K562 (cell line): ENCODE data around the gene SERTAD2. TPM values are rescaled to one million over a fixed set of nuclear protein-coding genes. Genes with fewer than 3 reads are reported as not detected.
A peak's percentile ranks its signal among the peaks of the same experiment; 100 is the strongest.

ENCODE experiments used
- ARID2 ChIP-seq: fragments of 450-650 bp; IDR thresholded peaks from 2 replicates; pipeline ENCODE4 v1.6.1; 2017; ENCODE audit warnings: antibody characterized with exemption, mild to moderate bottlenecking
- CREM ChIP-seq: IDR thresholded peaks from 2 replicates; pipeline ENCODE4 v1.6.1; 2014; ENCODE audit warnings: antibody characterized with exemption, low read depth
- CSDE1 ChIP-seq, 2 experiments: fragments of 450-650 bp; IDR thresholded peaks; 2 replicates each; pipeline ENCODE4 v1.6.1; 2016; ENCODE audit warnings: mild to moderate bottlenecking in 1 of 2
- ESRRA ChIP-seq: fragments of 450-650 bp; IDR thresholded peaks from 2 replicates; pipeline ENCODE4 v1.6.1; 2014; ENCODE audit warnings: low read depth, mild to moderate bottlenecking, moderate library complexity, borderline replicate concordance
- IRF2 ChIP-seq: sonication (generic); formaldehyde crosslinking; IDR thresholded peaks from 2 replicates; pipeline ENCODE4 v1.8.1; 2022; ENCODE audit warnings: mild to moderate bottlenecking, missing genetic modification reagents
- KHSRP ChIP-seq: fragments of 450-650 bp; IDR thresholded peaks from 2 replicates; pipeline ENCODE4 v1.6.1; 2017
- NBN ChIP-seq: fragments of 450-650 bp; IDR thresholded peaks from 2 replicates; pipeline ENCODE4 v1.6.1; 2016; ENCODE audit warnings: low read depth, mild to moderate bottlenecking
- NR2F6 ChIP-seq: fragments of 450-650 bp; formaldehyde crosslinking; IDR thresholded peaks from 2 replicates; pipeline ENCODE4 v1.4.0; 2020; ENCODE audit warnings: mild to moderate bottlenecking
- PATZ1 ChIP-seq: fragments of 250-450 bp; sonication (Bioruptor Pico); IDR thresholded peaks from 2 replicates; pipeline ENCODE4 v1.5.0; 2020; ENCODE audit warnings: mild to moderate bottlenecking, borderline replicate concordance
- PPARD ChIP-seq: fragments of 250-450 bp; sonication (Bioruptor Pico); IDR thresholded peaks from 2 replicates; pipeline ENCODE4 v1.8.0; 2022; ENCODE audit warnings: inconsistent platforms, mild to moderate bottlenecking, moderate library complexity
- SMAD1 ChIP-seq: fragments of 150-350 bp; IDR thresholded peaks from 2 replicates; pipeline ENCODE4 v1.6.1; 2014; ENCODE audit warnings: low read length, low read depth; ENCODE audit not compliant: partially characterized antibody
- SMARCA4 ChIP-seq: fragments of 450-650 bp; IDR thresholded peaks from 2 replicates; pipeline ENCODE4 v1.6.1; 2016
- SMARCB1 ChIP-seq: IDR thresholded peaks from 2 replicates; pipeline ENCODE4 v1.6.1; 2011; ENCODE audit warnings: improper control_type of control experiment, low read depth; ENCODE audit not compliant: insufficient read length
- TEAD4 ChIP-seq, 2 experiments: sonication (generic) in 1 of 2; formaldehyde crosslinking in 1 of 2; IDR thresholded peaks; 2 replicates each; pipeline versions ENCODE4 v1.6.1 to v1.8.0; 2012 to 2022; ENCODE audit warnings: borderline replicate concordance in 1 of 2, inconsistent platforms in 1 of 2, low read length in 1 of 2, mild to moderate bottlenecking in 1 of 2, missing genetic modification reagents in 1 of 2
- TFAP4 ChIP-seq: sonication (generic); formaldehyde crosslinking; IDR thresholded peaks from 2 replicates; pipeline ENCODE4 v1.8.0; 2022; ENCODE audit warnings: missing genetic modification reagents, mild to moderate bottlenecking, moderate library complexity, borderline replicate concordance
- TRIM24 ChIP-seq, 2 experiments: fragments of 450-650 bp; IDR thresholded peaks; 2 replicates each; pipeline ENCODE4 v1.6.1; 2016
- VEZF1 ChIP-seq: fragments of 200-800 bp; sonication (Bioruptor generic); IDR thresholded peaks from 2 replicates; pipeline ENCODE4 v1.6.1; 2017; ENCODE audit warnings: missing genetic modification characterization, missing compliant biosample characterization
- YBX1 ChIP-seq: fragments of 450-650 bp; IDR thresholded peaks from 2 replicates; pipeline ENCODE4 v1.7.1; 2016; ENCODE audit warnings: mild to moderate bottlenecking
- ZNF274 ChIP-seq: IDR thresholded peaks from 2 replicates; pipeline ENCODE4 v1.6.1; 2011; ENCODE audit warnings: low read depth, mild to moderate bottlenecking, low read length, moderate library complexity, borderline replicate concordance
- ZNF384 ChIP-seq: IDR thresholded peaks from 2 replicates; pipeline ENCODE4 v1.6.1; 2012; ENCODE audit warnings: low read depth, low read length, improper control_type of control experiment
- ZNF518B ChIP-seq: fragments of 250-450 bp; sonication (Bioruptor Pico); IDR thresholded peaks from 2 replicates; pipeline ENCODE4 v1.5.0; 2021; ENCODE audit warnings: mild to moderate bottlenecking, moderate library complexity
- polyA plus RNA-seq, 8 experiments: library from polyadenylated mRNA; depleted of rRNA in 4 of 8; stranded (reverse) in 5 of 8; unstranded in 3 of 8; fragments of >200 nt; fragmentation: Nextera tagmentation in 2 of 8; fragmentation: Illumina TruSeq in 1 of 8; extraction: Ambion mirVana in 2 of 8; extraction: Trizol in 1 of 8; gene quantifications; 2 replicates each; pipeline versions ENCODE4 v1.2.1 to v1.2.3, GENCODE V29; 2011 to 2014; ENCODE audit warnings: inconsistent platforms in 1 of 8, missing spikeins in 1 of 8
- total RNA-seq, 7 experiments: library from RNA; depleted of rRNA in 6 of 7; stranded (reverse); fragments of >200 nt in 6 of 7; fragmentation: Illumina TruSeq in 2 of 7; extraction: Trizol in 2 of 7; gene quantifications; 2 replicates each; pipeline versions ENCODE4 v1.2.1 to v1.2.3, GENCODE V29; 2011 to 2021; ENCODE audit warnings: low replicate concordance in 1 of 7

The SERTAD2 gene
- total and polyA plus RNA-seq, 9 of the 15 experiments (the other 6 are each of a cell fraction or from before 2014, with no cell fraction given) = 3.0 to 12.5 (median 6.1) TPM

GRCh38 chr2:64646007-64646880, 7.5 kb downstream of the SERTAD2 start (continued):
- TF ChIP-seq TFAP4 = no peak
- peak; percentile 68 for TF ChIP-seq SMARCB1
- TF ChIP-seq ZNF274 = no peak
- TF ChIP-seq NBN = peak; percentile 21; the same call in 1 of the 2 replicates
- TF ChIP-seq ARID2 = peak; percentile 48; the same call in 1 of the 2 replicates
- TF ChIP-seq YBX1 = no peak
- TF ChIP-seq PATZ1 (CRISPR knock-in tag) = no peak
- no peak for TF ChIP-seq IRF2 (CRISPR knock-in tag)
- peak; percentile 75 for TF ChIP-seq ZNF384
- no peak for TF ChIP-seq TRIM24 (IDR thresholded peaks at IDR 0.05)
- TF ChIP-seq PPARD (CRISPR knock-in tag) = no peak
- TF ChIP-seq SMARCA4 = peak; percentile 75
- no peak for TF ChIP-seq SMAD1
- TF ChIP-seq TEAD4 (IDR thresholded peaks at IDR 0.05; ENCODE audit: low read length) = peak; percentile 59
- no peak for TF ChIP-seq TEAD4 (CRISPR knock-in tag; IDR thresholded peaks at IDR 0.05; ENCODE audit: borderline replicate concordance)
- TF ChIP-seq ESRRA = no peak
- peak; percentile 36; the same call in 1 of the 2 replicates for TF ChIP-seq CREM
- no peak for TF ChIP-seq CSDE1 (IDR thresholded peaks at IDR 0.05)
- no peak for TF ChIP-seq VEZF1 (CRISPR knock-in tag)
- TF ChIP-seq KHSRP = peak; percentile 48; the same call in 1 of the 2 replicates
- no peak for TF ChIP-seq NR2F6 (CRISPR knock-in tag)
- no peak for TF ChIP-seq ZNF518B (CRISPR knock-in tag)
